GM18868 (cell line): ENCODE measurements around the gene AGT.
"Not testable (repeated sequence)": the region's sequence is repeated elsewhere in the genome, so short reads cannot be mapped to it uniquely, and the experiment has no call there.

Experiments
- ATAC-seq: cut with Tn5 transposase; IDR thresholded peaks from one replicate; pipeline ENCODE4 v1.9.1; 2021; ENCODE audit warnings: mild to moderate bottlenecking, moderate library complexity; ENCODE audit not compliant: unreplicated experiment

Gene AGT

DNA sequence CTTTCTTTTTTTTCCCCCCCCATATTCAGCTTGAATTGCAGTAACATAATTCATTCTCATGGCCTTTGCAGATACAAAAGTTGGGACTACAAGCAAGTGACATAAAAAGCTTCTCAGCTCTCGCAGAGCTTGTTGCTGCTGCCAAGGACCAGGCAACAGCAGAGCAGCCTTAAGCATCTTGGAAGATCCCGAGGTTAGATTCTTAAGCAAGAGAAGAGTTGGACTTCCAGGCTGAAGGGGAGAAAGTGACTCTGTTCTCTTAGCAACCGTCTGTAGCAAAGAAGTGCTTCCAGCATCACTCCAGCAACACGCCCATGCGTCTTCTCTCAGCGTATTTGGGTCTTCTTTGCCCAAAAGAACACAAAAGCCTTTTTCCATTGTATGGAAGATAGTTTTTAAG, 20.7 kb downstream of the AGT start:
- no peak for ATAC-seq

DNA sequence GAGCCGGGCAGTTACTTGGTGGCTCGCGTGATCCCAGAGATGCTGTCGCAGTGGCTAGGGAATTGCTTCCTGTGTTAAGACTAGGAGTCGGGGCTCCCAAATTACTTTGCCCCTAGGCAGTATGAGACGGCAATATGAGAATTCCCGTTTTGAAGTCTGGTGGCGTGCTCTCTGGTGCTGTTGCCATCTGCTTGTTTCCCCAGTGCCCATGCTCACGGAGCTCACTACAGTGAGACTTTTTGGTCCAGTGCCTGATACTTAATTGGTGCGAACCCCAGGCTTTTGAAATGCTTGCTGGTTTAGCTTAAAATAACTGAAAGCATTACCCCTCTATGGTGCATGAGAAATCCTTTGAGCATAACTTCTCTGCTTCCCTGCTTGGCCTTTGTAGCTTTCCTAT, 22.3 kb downstream of the AGT start:
- no peak for ATAC-seq

DNA sequence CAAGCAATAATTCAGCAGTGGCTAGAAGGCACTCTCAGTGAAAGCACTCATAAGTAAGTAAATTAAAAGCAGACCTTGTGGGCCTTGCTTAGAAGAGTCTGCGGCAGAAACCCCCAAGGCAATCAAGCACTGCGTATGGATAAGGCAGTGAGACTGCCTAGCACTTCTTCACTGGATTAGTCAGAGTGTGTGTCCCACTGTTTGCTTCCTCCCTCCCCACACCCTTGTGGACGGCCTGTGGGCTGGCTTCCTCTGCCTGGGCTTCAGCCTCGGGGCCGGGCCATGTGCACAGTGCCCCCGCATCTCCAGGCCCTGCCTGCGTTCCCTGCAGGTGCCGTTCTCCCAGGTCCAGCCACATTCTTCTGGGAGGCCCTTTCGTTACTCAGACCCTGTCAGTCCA, 23.8 kb downstream of the AGT start:
- no peak for ATAC-seq

DNA sequence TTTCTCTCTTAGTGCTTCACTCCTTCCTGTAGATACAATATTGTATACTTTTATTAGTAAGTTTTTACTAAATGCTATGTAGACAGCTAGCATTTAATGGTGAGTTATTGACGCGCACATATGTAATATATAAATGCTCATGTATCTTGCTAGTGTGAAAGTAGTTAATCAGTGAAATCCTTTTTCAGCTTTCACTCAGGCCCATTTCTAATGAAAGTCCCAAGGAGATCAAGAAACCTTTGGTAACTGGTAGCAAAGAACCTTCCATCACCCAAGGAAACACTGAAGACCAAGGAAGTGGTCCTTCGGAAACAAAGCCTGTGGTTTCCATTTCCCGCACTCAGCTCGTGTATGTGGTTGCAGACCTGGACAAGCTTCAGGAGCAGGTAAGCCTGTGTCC, 27.2 kb downstream of the AGT start:
- ATAC-seq, result no peak

DNA sequence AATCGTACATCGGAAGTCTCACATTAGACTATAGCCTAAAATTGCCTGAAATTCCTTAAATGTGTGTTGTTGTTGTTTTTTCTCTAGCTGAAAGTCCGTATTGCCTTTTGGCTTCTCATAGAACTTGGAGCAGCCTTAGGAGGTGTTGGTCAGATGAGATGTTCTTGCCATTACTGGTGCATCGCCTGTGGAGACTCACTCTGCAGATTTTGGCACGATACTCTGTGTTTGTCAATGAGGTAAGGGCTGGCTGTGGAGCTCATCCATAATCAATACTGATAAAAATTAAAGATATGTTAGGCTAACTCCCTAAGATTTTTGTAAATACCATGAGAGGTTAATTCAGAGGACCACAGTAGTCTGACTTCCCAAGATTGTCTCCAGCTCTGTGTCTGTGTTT, 28.9 kb downstream of the AGT start:
- no peak for ATAC-seq

DNA sequence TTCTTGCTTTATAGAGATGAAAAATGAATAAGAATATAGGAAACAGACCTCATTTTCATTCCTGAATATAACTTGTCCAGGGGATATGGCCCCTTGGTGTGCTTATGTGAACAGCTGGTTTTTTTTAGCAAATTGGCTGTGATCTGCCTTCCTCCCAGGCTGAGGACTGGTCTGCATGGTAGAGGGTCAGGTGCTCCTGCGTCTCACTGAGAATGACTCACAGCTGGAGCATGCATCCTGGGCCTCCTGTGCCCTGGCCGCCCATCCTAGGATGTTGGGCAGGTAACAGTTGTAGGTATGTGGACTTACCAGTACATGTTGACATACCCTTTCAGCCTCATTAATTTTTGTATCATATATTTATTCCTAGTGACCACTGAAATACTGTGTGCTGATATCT, 29.8 kb downstream of the AGT start:
- ATAC-seq, result no peak

DNA sequence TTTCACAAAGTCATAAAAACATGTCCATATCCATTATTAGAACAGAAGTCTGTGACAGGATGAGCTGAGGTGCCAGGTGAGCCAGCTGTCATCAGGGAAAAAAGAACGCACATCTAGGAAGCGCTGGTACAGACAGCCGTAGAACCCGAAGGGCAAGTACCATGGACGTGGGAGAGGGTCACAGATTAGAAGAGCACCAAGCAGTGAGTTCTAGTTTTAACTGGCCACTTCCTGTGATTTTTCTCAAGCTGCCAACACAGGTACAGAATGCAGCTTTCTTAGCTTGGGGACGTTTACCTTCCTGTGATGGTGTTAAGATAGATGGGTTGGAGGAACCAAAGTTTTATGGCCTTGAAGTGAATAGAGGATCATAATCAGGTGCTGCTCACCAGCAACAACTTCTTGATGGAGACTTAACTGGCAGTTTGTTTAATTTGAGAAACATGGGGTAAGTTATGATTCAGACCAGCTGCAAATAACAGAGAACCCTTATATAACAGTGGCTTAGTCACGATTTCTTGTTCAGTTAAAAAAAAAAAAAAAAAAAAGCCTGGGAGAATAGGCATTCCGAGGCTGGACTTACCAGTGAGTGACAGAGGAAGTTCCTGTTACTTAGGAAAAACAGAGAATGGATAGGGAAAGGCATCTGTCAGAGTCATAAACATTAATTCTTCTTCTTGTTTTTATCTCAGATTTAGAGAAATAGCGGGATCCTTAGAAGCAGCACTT, 30.9 kb downstream of the AGT start:
- ATAC-seq, result no peak

DNA sequence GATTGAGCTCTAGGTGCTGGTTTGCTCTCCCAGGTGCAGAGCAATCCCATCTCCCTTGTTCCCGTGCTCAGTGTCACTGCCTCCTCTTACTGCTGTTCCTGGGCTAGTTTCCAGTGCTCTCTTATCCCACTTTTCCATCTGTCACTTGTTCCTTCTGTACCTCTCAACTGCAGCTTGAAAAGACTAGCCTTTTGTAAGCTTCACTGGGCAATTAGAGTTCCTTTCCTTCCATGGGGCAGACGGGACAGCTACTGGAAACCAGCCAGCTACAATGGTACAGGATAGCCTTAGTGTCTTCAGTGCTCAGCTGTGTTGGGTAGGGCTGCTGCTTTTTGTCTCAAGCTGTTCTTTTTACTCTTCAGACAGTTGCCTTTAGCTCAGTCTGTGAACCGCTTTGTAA, 31.6 kb downstream of the AGT start:
- ATAC-seq, result no peak

DNA sequence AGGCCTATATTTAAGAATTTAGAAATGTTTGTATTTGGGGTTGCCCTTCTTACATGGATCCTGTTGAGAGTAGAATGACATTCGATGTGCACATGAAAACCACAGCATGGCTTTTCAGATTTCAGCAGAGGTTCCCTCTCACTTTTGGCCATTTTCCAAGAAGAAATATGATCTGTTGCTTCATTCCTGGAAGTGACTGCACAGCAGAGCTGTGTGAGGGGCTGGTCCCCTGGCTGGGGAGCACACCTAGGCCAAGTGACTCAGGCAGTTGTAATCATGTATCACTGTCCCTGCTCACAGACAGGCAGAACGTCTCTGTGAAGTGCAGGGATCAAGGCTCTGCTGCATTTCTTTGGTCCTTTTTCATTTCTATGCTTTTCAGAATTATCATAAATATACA, 32.3 kb downstream of the AGT start:
- ATAC-seq, result no peak

DNA sequence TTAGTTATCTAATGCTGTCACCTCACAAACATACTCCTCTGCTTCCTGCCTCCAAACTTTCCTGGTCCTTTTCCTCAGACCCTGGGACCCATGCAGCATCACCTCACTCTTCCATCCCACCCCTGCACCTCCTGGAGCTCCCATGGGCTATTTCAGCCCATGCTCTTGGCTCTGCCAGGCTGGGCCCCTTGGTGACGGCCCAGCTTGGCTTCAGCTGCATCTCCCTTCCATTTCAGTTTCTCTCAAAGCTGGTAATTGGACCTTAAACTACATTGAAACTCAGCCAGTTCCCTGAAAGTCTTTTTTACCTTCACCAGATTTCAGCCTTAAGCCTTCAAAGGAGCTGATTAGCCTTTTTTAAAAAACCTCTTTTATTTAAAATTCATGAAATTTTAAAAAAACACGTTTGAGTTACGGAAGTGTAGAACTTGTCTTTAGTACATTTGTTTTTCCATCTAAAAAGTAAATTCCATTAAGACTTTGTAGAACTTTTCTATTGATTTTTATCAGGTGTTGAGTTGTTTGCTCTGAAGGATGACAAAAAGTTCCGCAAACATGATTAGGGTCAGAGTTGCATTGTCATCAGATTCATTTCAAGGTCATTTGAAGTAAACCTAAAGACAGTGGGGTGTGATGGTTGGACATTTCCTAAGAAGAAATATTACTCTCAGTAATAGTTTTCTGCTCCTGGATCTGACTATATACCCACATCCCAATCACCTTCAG, 33.5 kb downstream of the AGT start:
- ATAC-seq, result no peak

DNA sequence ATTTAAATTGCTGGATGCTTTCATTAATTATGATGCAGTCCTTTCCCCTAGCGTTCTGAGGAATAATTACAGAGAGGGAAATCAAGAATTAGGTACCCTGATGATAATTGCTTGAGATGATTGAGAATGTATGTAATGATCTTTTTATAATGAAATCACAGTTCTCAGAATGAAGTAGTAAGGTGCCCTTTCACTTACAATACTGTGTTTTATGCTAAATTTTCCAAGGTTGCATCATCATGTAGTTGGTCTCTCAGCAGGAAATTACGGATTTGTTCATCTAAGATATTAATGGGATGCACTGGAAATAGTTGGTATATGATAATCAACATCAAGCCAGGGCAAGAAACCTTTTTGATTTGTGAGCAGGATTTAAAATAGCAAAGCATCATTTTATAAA, 34.1 kb downstream of the AGT start:
- no peak for ATAC-seq

DNA sequence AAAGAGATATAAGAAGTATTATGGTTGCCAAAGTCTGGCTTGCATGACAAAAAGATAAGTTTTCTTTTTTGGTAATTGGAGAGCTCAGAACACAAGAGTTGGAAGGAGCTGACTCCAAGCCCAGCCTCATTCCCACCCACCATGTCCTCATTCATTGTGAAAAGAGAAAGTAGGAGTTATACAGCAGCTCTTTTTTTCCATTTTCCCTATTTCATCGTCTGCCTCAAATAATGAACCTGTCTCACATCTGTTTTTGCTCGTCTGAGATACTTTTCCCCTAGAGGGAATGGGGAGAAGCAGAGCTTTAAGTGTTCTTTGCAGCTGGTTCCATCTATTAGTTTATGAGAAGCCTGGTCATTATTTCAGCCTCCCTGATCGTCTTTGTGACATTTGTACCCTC, 34.7 kb downstream of the AGT start:
- ATAC-seq, result no peak

DNA sequence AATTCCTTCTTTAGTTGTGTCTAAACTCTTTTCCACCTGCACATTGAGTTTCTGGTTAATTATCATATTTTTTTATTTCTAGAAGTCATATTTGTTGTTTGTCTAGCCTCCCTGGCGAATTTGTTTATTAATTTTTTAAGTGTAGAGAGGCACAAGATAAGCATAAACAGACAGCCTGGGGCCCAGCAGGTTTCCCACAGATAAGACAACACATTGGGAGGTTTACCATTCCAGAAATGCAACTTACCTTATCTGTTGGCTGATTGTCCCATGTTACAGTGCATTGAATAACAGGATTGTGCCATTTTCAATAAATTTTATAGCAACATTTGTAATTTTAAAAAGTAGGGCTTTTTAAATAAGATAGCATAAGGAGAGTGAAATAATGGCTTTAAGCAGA, 36.7 kb downstream of the AGT start:
- ATAC-seq, result no peak

DNA sequence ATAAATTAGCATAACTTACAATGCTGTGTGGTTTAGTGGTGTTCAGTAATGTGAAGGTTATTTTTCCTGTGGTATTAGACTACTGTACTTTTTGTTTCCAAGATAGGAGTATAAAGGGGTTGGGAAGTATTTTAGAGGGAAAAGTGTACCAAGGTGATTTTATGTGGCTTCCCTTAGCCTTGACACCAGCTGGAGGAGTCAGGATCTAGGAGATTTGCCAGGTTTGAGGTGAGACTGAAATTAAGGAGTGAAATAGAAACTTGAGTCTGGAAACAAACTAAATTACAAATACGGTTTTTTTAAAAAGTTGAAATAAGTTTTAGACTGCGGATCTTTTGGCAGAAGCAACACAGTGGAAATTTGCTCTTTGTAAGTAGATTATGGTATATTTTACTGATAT, 39.3 kb downstream of the AGT start:
- ATAC-seq, result no peak

DNA sequence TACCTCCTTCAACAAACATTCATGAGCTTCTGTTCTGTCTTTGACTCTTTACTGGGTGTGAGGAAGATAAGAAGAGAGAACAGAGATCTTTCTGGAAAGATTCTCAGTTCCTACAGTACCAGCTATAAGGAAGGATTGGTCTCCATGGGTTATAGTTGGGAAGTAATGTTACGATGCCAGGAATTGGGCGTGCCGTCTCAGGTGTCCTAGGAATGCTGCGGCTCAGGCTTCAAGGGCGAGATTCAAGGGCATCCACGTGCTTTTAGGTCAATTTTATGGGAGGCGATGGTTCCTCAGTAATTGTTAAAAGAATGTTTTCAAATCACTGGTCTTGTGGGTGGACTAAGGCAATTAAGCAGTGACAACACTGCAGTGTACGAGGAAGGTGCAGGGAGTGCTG, 44.4 kb downstream of the AGT start:
- ATAC-seq, result no peak

DNA sequence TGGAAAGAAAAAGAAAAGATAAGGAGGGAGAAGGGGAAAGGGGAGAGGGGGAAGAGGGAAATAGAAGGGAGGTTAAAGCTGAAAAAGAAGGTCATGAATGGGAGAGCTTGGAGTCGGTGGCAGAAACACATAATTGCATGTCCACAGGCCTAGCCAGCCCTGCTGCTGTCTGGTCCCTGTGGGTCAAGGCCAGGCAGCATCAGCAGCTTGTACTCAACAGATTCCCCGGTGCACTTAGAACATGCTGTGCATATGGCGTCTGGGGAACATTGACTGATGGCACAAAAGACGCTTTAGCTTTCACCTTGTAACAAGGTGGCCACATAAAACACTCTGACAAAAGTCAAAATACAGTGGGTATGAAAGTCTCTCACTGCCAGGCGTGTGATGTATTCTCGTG, 45.7 kb downstream of the AGT start:
- no peak for ATAC-seq

DNA sequence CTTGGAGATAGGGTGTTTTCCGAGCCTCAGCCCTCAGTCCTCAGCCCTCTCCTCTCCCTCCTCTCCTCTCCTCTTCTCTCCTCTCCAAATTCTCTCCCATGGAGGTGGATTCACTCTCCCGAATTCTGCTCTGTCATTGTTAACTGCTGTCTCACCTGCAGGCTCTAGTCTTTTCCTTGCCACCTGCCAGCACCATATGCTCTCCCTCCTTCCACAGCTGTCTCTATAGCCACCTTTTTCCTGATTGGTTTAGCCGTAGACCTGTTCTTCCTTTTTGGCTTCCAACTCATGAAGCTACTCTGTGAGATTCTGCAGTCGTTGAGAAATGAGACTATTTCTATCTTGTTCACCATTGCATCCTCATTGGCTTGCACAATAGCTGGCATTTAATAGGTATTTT, 51.9 kb downstream of the AGT start:
- ATAC-seq, result no peak

DNA sequence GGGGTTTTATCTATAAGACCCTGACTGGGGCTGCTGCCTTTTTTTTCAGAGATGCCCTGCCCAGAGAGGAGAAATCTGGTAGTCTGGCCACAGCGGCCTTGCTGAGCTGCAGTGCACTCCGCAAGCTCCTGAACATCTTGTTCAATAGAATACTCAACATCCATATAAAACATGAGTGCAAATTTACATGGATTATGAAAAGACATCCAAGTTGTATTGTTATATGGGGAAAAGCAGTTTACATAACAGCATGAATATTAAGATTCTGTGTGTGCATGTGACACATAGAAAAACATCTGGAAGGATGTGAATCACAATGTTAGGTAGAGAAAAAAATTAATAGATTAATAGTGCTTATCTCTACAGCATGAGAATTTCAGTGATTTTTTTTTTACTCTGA, 55.2 kb downstream of the AGT start:
- ATAC-seq, result no peak

DNA sequence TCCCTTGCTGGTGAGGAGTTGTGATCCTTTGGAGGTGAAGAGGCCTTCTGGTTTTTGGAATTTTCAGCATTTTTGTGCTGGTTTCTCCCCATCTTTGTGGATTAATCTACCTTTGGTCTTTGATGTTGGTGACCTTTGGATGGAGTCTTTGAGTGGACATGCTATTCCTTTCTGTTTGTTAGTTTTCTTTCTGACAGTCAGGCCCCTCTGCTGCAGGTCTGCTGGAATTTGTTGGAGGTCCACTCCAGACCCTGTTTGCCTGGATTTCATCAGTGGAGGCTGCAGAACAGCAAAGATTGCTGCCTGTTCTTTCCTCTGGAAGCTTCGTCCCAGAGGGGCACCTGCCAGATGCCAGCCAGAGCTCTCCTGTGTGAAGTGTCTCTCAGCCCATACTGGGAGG, 55.8 kb downstream of the AGT start:
- not testable (repeated sequence) for ATAC-seq

DNA sequence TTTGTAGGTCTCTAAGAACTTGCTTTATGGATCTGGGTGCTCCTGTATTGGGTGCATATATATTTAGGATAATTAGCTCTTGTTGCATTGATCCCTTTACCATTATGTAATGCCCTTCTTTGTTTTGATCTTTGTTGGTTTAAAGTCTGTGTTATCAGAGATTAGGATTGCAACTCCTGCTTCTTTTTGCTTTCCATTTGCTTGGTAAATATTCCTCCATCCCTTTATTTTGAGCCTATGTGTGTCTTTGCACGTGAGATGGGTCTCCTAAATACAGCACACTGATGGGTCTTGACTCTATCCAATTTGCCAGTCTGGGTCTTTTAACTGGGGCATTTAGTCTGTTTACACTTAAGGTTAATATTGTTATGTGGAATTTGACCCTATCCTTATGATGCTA, 57.2 kb downstream of the AGT start:
- ATAC-seq, result not testable (repeated sequence)
